ENCODE results near the gene C1QL1. TPM values are rescaled to one million over a fixed set of nuclear protein-coding genes. Genes with fewer than 3 reads are reported as not detected.
A peak's percentile ranks its signal among the peaks of the same experiment; 100 is the strongest.
"Not testable (repeated sequence)": the region's sequence is repeated elsewhere in the genome, so short reads cannot be mapped to it uniquely, and the experiment has no call there.

The C1QL1 gene
- total RNA-seq, 2 experiments from 2014 or later: 0.67 to 0.77 TPM

DNA sequence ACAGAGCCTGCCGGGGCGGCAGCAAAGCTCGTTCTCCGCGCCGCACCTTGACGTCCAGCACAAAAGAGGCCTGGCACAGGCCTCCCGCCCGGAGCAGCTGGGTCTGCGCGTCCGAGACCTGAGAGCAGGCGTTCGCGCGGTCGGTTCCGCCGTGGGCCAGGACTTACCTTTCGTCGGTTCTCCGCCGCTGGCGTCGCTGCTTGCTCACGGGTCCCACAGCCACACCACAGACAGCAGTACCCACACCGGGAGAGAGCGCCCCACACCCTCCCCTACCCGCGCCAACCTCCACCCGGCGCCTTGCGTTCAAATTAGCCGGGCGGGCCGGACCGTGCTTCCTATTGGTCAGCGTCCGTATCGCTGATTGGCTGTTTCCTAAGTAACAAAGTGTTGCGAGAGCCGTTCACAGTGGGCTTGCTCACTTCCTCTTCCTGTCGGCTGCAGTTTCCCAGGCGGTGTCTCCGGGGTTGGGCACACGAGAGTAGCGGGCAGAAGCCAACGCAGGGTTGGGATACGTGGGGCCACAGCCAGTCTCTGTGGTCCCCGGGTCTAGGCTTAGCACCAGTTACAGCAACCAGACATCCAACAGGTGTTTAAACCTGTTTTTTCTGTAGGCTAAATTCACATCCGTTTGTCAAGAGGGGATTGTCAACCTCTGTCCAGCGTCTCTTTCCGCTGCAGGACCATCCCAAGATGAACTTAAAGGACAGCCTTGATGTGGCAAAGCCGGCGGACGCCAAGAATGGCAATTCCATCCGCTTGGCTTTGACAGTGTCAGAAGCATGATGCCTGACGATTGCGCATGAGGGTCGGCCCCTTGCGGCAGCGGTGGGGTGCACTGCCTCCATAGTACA is 20.4 kb downstream of the C1QL1 start, which contains the start of gene KIF18B:
Gene KIF18B, minus strand, starts transcription at position 313 of the 854 bp plus-strand sequence. CDS start 11,429 bp downstream, outside the sequence.
- peaks cover 32% of the 10 kb centered on the region for H3K4me1 Mint-ChIP-seq
- peak within 1 kb of the TSS; percentile 97 for H3K4me3 Mint-ChIP-seq
- H3K27me3 Mint-ChIP-seq: no peaks in the 10 kb centered on the region
- ChIA-PET CTCF (interaction anchor here (0.9 to 1.2 kb wide), 3 partner anchors 10 to 188 kb away, joined by 3 to 4 read pairs (median 3); partner anchors contain the start of gene ACBD4), POLR2A (no interaction called here)
- H3K9me3 Mint-ChIP-seq: no peaks in the 10 kb centered on the region
- DNase-seq: peak; percentile 95
- peak within 1 kb of the TSS; percentile 94 for H3K27ac Mint-ChIP-seq
- peaks cover 27% of the 10 kb centered on the region for H3K36me3 Mint-ChIP-seq (ENCODE audit: low read depth)

DNA sequence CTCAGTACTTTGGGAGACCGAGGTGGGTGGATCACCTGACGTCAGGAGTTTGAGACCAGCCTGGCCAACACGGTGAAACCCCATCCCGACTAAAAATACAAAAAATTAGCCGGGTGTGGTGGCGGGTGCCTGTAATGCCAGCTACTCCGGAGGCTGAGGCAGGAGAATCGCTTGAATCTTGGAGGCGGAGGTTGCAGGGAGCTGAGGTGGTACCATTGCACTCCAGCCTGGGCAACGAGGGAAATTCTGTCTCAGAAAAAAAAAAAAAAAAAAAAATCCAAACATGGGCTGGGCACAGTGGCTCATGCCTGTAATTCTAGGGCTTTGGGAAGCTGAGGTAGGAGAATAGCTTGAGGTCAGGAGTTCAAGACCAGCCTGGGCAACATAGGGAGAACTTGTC is 22.5 kb downstream of the C1QL1 start:
- POLR2A ChIA-PET, H3K27me3 Mint-ChIP-seq, H3K27ac Mint-ChIP-seq, DNase-seq, H3K9me3 Mint-ChIP-seq: not testable (repeated sequence)
- Mint-ChIP-seq H3K36me3 (ENCODE audit: low read depth) (peaks cover 38% of the 10 kb centered on the region), H3K4me3 (peak overlapping the region; percentile 97), H3K4me1 (peaks cover 48% of the 10 kb centered on the region)
- CTCF ChIA-PET: interaction anchor here (0.6 to 1.2 kb wide), 3 partner anchors 10 to 151 kb away, joined by 3 to 4 read pairs (median 3); no protein-coding TSS in a partner anchor

DNA sequence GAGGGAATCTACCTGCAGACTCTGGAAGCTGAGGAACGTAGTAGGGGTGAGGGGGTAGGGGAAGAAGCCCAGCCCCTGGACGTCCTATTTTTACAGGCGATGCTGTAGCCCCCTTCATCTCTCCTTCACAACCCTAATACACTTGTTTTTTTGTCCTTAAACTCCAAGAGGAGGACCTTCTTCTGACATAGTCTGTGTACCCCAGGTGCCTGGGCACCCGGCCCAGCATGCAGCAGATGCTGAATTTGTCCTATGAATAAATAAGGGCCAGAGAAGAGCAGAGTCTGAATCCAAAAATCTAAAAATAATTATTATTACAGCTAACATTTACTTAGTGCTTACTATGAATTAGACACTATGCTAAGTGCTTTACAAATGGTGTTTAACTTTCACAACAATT is 25.6 kb downstream of the C1QL1 start:
- Mint-ChIP-seq H3K4me1 (peaks cover 48% of the 10 kb centered on the region), H3K4me3 (no peak overlapping the region), H3K9me3 (no peaks in the 10 kb centered on the region), H3K27me3 (no peaks in the 10 kb centered on the region), H3K27ac (no peak overlapping the region), H3K36me3 (ENCODE audit: low read depth) (peaks cover 59% of the 10 kb centered on the region)
- no peak for DNase-seq
- ChIA-PET POLR2A (no interaction called here), CTCF (interaction anchor here (0.8 kb wide), 1 partner anchor 22 kb away, joined by 3 read pairs; no protein-coding TSS in a partner anchor)

GRCh38 chr17:44941712-44942331 is 26.3 kb downstream of the C1QL1 start:
- peaks cover 63% of the 10 kb centered on the region for H3K36me3 Mint-ChIP-seq (ENCODE audit: low read depth)
- no peak overlapping the region for H3K27ac Mint-ChIP-seq
- no peaks in the 10 kb centered on the region for H3K9me3 Mint-ChIP-seq
- ChIA-PET CTCF (interaction anchor here (0.8 to 1.0 kb wide), 2 partner anchors 21 to 193 kb away, joined by 3 read pairs; no protein-coding TSS in a partner anchor), POLR2A (no interaction called here)
- peaks cover 48% of the 10 kb centered on the region for H3K4me1 Mint-ChIP-seq
- DNase-seq: no peak
- no peak overlapping the region for H3K4me3 Mint-ChIP-seq
- H3K27me3 Mint-ChIP-seq: no peaks in the 10 kb centered on the region

- DNase-seq: no peak
- Mint-ChIP-seq H3K9me3 (no peaks in the 10 kb centered on the region), H3K4me1 (peaks cover 40% of the 10 kb centered on the region), H3K27ac (no peak overlapping the region), H3K36me3 (ENCODE audit: low read depth) (peaks cover 60% of the 10 kb centered on the region), H3K4me3 (no peak overlapping the region), H3K27me3 (no peaks in the 10 kb centered on the region)
- ChIA-PET POLR2A (no interaction called here), CTCF (interaction anchor here (1.5 kb wide), 1 partner anchor 20 kb away, joined by 4 read pairs; no protein-coding TSS in a partner anchor)
Observed at GRCh38 chr17:44940768-44941167, 27.3 kb downstream of the C1QL1 start.

DNA sequence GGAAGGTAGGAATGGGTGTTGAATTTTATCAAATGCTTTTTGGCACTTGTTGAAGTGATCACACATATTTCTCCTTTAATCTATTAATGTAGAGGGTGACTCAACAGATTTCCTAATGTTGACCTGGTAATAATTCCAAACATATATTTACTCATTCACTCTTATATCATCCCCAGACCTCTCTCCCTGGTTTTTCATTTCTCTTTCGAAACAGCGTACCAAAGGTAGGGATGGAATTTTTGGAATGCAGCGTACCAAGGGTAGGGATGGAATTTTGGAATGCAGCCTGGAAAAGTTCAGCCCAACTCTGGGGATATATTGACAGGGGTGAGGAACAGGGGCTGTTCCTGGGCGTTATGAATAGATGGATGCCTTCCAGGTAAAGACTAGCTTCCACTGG is 27.8 kb downstream of the C1QL1 start:
- Mint-ChIP-seq H3K27ac (no peak overlapping the region), H3K36me3 (ENCODE audit: low read depth) (peaks cover 64% of the 10 kb centered on the region), H3K9me3 (no peaks in the 10 kb centered on the region), H3K4me1 (peaks cover 39% of the 10 kb centered on the region), H3K4me3 (no peak overlapping the region), H3K27me3 (no peaks in the 10 kb centered on the region)
- ChIA-PET CTCF (interaction anchor here (0.8 to 1.5 kb wide), 3 partner anchors 8 to 20 kb away, joined by 3 to 4 read pairs (median 3); no protein-coding TSS in a partner anchor), POLR2A (no interaction called here)
- DNase-seq: no peak

DNA sequence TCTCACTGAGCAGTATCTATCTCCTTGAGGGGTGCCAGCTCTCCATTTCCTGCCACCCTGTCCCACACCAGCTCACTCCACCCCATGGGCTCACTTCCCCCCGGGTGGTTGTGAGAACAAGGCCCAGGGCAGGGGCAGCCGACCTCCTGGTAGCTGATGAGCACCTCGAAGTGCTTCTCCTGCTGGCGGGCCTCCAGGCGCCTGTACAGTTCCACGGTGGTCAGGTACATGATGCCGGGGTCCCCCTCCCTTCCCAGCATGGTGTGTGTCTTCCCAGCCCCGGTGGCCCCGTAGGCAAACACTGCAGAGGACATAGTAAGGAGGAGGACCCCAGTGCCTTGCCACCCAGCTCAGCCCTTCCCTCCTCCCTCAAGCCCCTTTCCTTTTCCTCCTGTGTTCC is 33.0 kb downstream of the C1QL1 start:
- Mint-ChIP-seq H3K4me1 (peaks cover 9% of the 10 kb centered on the region), H3K4me3 (no peak overlapping the region), H3K27ac (no peak overlapping the region), H3K9me3 (no peaks in the 10 kb centered on the region), H3K36me3 (ENCODE audit: low read depth) (peaks cover 52% of the 10 kb centered on the region), H3K27me3 (no peaks in the 10 kb centered on the region)
- ChIA-PET POLR2A (no interaction called here), CTCF (no interaction called here)
- no peak for DNase-seq

- Mint-ChIP-seq H3K36me3 (ENCODE audit: low read depth) (peaks cover 51% of the 10 kb centered on the region), H3K4me1 (peaks cover 5% of the 10 kb centered on the region), H3K27ac (no peak overlapping the region), H3K9me3 (no peaks in the 10 kb centered on the region), H3K4me3 (no peak overlapping the region), H3K27me3 (no peaks in the 10 kb centered on the region)
- ChIA-PET CTCF (interaction anchor here (2.2 kb wide), 1 partner anchor 53 kb away, joined by 4 read pairs; no protein-coding TSS in a partner anchor), POLR2A (no interaction called here)
- no peak for DNase-seq
Observed at GRCh38 chr17:44934745-44935105, 33.4 kb downstream of the C1QL1 start.

DNA sequence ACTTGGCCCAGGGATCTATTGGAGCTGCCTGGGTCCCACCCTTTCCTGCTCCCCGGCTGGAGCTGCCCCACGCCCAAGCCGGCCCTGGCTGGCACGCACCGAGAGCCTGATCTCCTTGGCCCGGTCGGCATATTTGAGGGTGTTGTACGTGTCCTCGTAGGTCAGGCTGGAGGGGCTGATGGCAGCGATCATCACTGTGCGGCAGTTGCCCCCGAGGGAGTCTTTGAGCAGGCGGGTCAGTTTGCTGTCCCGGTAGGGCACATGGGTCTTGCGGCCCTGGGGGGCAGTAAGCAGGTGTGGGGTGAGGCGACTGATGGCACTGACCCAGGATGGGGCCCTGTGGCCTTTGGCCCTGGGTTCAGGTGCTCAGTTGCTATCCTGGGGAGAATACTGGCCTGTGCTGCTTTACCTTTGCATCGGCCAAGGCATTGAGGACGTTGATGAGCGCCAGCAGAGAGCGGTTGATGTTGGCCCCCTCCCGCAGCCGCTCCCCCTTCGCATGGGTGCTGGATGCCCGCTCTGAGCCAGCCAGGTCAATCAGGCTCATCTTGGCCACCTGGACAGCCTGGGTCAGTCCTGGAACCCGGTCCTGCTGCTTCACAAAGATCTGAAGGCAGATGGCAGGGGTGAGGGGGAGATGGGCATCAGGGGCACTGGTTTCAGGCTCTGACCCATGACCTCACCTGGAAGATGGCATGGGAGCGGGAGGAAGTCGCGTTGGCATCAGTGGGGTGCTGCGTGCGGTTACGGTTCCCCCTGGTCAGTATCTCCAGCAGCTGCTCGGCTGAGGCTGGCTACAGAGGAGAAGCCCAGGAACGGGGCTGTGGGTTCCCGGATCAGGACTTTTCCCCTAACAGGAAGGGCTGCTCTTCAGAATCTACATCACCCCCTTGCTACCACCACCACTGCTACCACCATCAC is 34.0 kb downstream of the C1QL1 start:
- Mint-ChIP-seq H3K36me3 (ENCODE audit: low read depth) (peaks cover 53% of the 10 kb centered on the region), H3K4me1 (peaks cover 3% of the 10 kb centered on the region), H3K9me3 (no peaks in the 10 kb centered on the region), H3K4me3 (no peak overlapping the region), H3K27me3 (no peaks in the 10 kb centered on the region), H3K27ac (no peak overlapping the region)
- DNase-seq: no peak
- CTCF ChIA-PET: interaction anchor here (1.2 to 2.2 kb wide), 2 partner anchors 44 to 53 kb away, joined by 4 to 5 read pairs; no protein-coding TSS in a partner anchor
- POLR2A ChIA-PET: no interaction called here

DNA sequence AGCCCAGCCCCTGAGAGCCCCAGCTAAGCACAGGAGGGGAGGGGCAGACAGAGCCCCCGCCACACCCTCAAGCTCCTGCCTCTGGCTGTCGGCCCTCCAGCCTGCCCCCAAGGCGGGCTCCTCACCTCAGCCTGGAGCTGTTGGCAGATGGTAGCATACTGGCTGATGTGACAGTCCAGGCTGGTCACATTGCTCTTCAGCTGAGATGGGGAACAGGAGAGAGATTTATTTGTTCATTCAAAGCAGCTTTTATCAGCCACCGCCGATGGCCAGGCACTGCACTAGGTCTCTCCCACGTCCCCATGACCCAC is 35.4 kb downstream of the C1QL1 start:
- POLR2A ChIA-PET: no interaction called here
- no peak overlapping the region for H3K4me3 Mint-ChIP-seq
- CTCF ChIA-PET: interaction anchor here (1.2 to 2.2 kb wide), 3 partner anchors 31 to 51 kb away, joined by 3 to 5 read pairs (median 4); no protein-coding TSS in a partner anchor

GRCh38 chr17:44932096-44932786 is 35.9 kb downstream of the C1QL1 start:
- H3K4me1 Mint-ChIP-seq: no peaks in the 10 kb centered on the region
- CTCF ChIA-PET: interaction anchor here (1.0 to 2.2 kb wide), 3 partner anchors 8 to 51 kb away, joined by 3 to 4 read pairs (median 3); no protein-coding TSS in a partner anchor

More for the DNA sequence above, 35.4 kb downstream of the C1QL1 start:
- no peak for DNase-seq
- Mint-ChIP-seq H3K9me3 (no peaks in the 10 kb centered on the region), H3K27me3 (no peaks in the 10 kb centered on the region), H3K4me1 (no peaks in the 10 kb centered on the region), H3K27ac (no peak overlapping the region), H3K36me3 (ENCODE audit: low read depth) (peaks cover 51% of the 10 kb centered on the region)

GRCh38 chr17:44931376-44931775 is 36.7 kb downstream of the C1QL1 start:
- POLR2A ChIA-PET: no interaction called here
- CTCF ChIA-PET: interaction anchor here (0.6 to 1.8 kb wide), 3 partner anchors 8 to 589 kb away, joined by 3 read pairs; no protein-coding TSS in a partner anchor
- Mint-ChIP-seq H3K9me3 (no peaks in the 10 kb centered on the region), H3K36me3 (ENCODE audit: low read depth) (peaks cover 52% of the 10 kb centered on the region), H3K4me3 (no peak overlapping the region), H3K27me3 (no peaks in the 10 kb centered on the region), H3K27ac (no peak overlapping the region), H3K4me1 (no peaks in the 10 kb centered on the region)
- no peak for DNase-seq

More at GRCh38 chr17:44932096-44932786, 35.9 kb downstream of the C1QL1 start:
- Mint-ChIP-seq H3K9me3 (no peaks in the 10 kb centered on the region), H3K36me3 (ENCODE audit: low read depth) (peaks cover 53% of the 10 kb centered on the region), H3K4me3 (no peak overlapping the region), H3K27ac (no peak overlapping the region), H3K27me3 (no peaks in the 10 kb centered on the region)
- DNase-seq: no peak
- POLR2A ChIA-PET: no interaction called here

Measured in activated CD4-positive, alpha-beta T cell treated with anti-CD3 and anti-CD28 coated beads, Interleukin-2, amount 10 ng/mL, durations not matched to agents 7 days and 5 days (primary cell).